ENCODE data around the gene APOO. TPM values are rescaled to one million over a fixed set of nuclear protein-coding genes. Genes with fewer than 3 reads are reported as not detected.

The APOO gene
- total RNA-seq, 1 experiment from 2014 or later: 95.3 TPM

DNA sequence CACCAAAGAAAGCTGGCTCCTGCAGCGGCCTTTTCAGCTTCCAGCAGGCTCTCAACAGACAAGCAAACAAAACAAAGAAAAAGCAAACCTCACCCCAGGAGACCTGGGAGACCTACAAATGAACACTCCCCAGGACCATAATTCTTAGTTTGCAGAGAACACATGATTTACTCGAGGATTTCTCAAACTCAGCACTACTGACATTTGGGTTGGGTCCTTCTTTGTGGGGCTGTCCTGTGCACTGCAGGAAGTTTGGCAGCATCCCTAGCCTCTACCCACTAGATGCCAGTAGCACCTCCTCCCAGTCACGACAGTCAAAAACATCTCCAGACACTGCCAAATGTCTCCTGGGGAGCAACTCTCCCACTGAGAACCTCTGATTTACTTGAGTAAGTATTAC is 21.9 kb downstream of the APOO start:
- H2AK5ac ChIP-seq (ENCODE audit: insufficient read length, low read length): no peak overlapping the region
- H3K23me2 ChIP-seq (ENCODE audit: insufficient read length, low read depth, low read length, poor library complexity, severe bottlenecking): no peaks in the 10 kb centered on the region
- H3K27me3 ChIP-seq (ENCODE audit: insufficient read depth, low read length): no peaks in the 10 kb centered on the region
- H3K9me3 Mint-ChIP-seq: no peaks in the 10 kb centered on the region
- no peaks in the 10 kb centered on the region for H3K9me3 ChIP-seq (ENCODE audit: control insufficient read depth, low read depth, low read length)
- H2BK12ac ChIP-seq (ENCODE audit: insufficient read length, low read depth, low read length): no peak overlapping the region
- no peak overlapping the region for H3K14ac ChIP-seq (ENCODE audit: insufficient read depth, low read length)
- H2AFZ ChIP-seq (ENCODE audit: low read length): no peak overlapping the region
- no peak overlapping the region for H4K91ac ChIP-seq (ENCODE audit: insufficient read length, low read depth, low read length)
- no peak overlapping the region for H3T11ph ChIP-seq (ENCODE audit: low read length)
- no CpG with 5 or more reads among the region's 3 CpGs for WGBS (ENCODE audit: extremely low coverage, insufficient read length, low lambda C conversion rate)
- no peak overlapping the region for H3K18ac ChIP-seq (ENCODE audit: insufficient read length, low read depth, low read length)
- H3K4me1 Mint-ChIP-seq: peaks cover 30 to 37% of the 10 kb centered on the region in 2 experiments
- H3K56ac ChIP-seq (ENCODE audit: insufficient read length, low read depth, low read length): no peak overlapping the region
- 0 out of 2 replicates have a peak, but pooled peaks cover 1% of the 10 kb centered on the region for H3K79me2 ChIP-seq (ENCODE audit: insufficient read depth, low read length)
- no peak overlapping the region for H2BK120ac ChIP-seq (ENCODE audit: low read depth, low read length, poor library complexity, severe bottlenecking)
- no peak overlapping the region for H3K4me2 ChIP-seq (ENCODE audit: insufficient read depth, insufficient read length, low read length)
- no peak overlapping the region for H2BK20ac ChIP-seq (ENCODE audit: low read depth, low read length, poor library complexity, severe bottlenecking)
- no peak overlapping the region for H3K9ac ChIP-seq (ENCODE audit: extremely low read depth, insufficient read length, low read length)
- no peak overlapping the region for H4K8ac ChIP-seq (replicated peaks; ENCODE audit: insufficient read length, low read depth, low read length)
- DNase-seq: no peak
- TF ChIP-seq, protein P1, sequence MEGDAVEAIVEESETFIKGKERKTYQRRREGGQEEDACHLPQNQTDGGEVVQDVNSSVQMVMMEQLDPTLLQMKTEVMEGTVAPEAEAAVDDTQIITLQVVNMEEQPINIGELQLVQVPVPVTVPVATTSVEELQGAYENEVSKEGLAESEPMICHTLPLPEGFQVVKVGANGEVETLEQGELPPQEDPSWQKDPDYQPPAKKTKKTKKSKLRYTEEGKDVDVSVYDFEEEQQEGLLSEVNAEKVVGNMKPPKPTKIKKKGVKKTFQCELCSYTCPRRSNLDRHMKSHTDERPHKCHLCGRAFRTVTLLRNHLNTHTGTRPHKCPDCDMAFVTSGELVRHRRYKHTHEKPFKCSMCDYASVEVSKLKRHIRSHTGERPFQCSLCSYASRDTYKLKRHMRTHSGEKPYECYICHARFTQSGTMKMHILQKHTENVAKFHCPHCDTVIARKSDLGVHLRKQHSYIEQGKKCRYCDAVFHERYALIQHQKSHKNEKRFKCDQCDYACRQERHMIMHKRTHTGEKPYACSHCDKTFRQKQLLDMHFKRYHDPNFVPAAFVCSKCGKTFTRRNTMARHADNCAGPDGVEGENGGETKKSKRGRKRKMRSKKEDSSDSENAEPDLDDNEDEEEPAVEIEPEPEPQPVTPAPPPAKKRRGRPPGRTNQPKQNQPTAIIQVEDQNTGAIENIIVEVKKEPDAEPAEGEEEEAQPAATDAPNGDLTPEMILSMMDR (conservative IDR thresholded peaks at IDR 0.05): 0 out of 3 replicates have a peak, but pooled peaks have one; percentile 10
- no peaks in the 10 kb centered on the region for H3K79me1 ChIP-seq (ENCODE audit: insufficient read depth, low read depth, low read length, poor library complexity, severe bottlenecking)
- no peak overlapping the region for H3K4me3 Mint-ChIP-seq
- H3K4ac ChIP-seq (ENCODE audit: low read depth, low read length): no peak overlapping the region
- H3K27ac ChIP-seq (ENCODE audit: insufficient read length, low read depth, low read length): no peak overlapping the region
- H3K27ac Mint-ChIP-seq: peak overlapping the region; percentile 8 to 38 (median 10); a peak in 4 of 7 replicates
- H4K5ac ChIP-seq (ENCODE audit: insufficient read length, low read depth, low read length): no peak overlapping the region
- H3K4me1 ChIP-seq (ENCODE audit: insufficient read depth, low read length): no peaks in the 10 kb centered on the region; the same call in 1 of the 2 replicates
- no peak overlapping the region for H2BK5ac ChIP-seq (ENCODE audit: insufficient read length, low read length)
- no peaks in the 10 kb centered on the region for H3K27me3 Mint-ChIP-seq (ENCODE audit: low read depth)
- H4K20me1 ChIP-seq (ENCODE audit: control insufficient read depth, insufficient read depth, insufficient read length): no peaks in the 10 kb centered on the region
- H2BK15ac ChIP-seq (ENCODE audit: low read depth, low read length): no peak overlapping the region
- no peak overlapping the region for H3K23ac ChIP-seq (ENCODE audit: insufficient read length, low read depth, low read length)
- peaks cover 0 to 14% (median 2%) of the 10 kb centered on the region in 3 experiments; a peak in 5 of 7 replicates for H3K36me3 Mint-ChIP-seq (ENCODE audit: insufficient read depth in 1 of 3, low read depth in 3 of 3)

Measured in H9 (cell line).